ENCODE data around the gene C12orf42. TPM values are rescaled to one million over a fixed set of nuclear protein-coding genes. Genes with fewer than 3 reads are reported as not detected.

C12orf42 gene
- not detected for total RNA-seq
- long read RNA-seq, result 0 reads

DNA sequence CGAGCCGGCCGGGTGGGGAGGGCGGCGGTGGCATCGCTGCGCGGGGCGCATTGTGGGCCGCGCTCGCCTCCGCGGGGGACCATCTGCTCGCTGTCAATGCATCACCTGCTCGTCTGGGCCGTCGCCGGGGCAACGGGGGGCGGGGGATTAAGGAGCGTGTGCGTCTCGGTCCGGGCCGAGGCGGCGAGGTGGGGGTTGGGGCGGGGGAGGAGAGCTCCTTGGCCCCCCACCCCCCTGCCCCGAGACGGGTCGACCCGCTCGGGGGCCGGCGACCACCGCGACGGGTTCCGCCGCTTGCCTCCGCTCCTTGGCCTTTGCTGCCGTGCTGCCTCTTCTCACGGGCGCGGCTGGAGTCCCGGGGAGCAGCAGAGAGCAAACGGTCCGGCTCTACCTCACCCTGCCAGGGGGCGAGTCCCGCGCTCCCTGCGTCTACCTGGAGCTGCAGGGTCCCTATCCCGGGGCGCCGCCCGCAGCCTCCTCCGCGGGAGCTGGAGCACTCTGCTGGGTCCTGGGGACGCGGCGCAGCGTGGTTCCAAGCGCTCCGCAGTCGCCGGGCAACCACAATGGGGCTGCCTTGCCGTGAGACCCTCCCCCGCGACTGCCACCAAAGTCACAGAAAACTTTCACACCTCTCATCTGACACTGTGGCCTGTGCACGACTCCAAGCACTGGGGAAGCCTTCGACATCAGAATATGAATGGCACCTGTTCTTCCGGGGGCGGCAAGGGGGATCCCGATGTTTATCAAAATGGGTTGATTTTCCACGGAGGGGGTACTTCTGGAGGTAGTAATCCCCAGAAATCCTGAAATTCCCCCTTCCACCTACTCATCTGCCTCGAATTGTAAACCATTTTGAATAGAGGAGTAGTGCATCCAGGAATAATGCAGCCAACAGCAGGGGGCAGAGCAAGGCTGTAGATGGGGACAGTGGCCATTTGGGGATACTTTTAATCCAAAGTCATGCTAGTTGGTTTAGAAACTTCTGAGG lies at the start of gene C12orf42:
C12orf42 (minus strand) TSS at position 500 of the 988 bp plus-strand sequence. CDS start 17,542 bp downstream, outside the sequence.
- no peak within 1 kb of the TSS for H3K27ac ChIP-seq (replicated peaks)
- H3K36me3 ChIP-seq, result no peaks in the 10 kb centered on the region
- peaks cover 12% of the 10 kb centered on the region for H3K4me1 ChIP-seq
- peak within 1 kb of the TSS; percentile 63 for H3K4me3 ChIP-seq
- TF ChIP-seq, protein P1, sequence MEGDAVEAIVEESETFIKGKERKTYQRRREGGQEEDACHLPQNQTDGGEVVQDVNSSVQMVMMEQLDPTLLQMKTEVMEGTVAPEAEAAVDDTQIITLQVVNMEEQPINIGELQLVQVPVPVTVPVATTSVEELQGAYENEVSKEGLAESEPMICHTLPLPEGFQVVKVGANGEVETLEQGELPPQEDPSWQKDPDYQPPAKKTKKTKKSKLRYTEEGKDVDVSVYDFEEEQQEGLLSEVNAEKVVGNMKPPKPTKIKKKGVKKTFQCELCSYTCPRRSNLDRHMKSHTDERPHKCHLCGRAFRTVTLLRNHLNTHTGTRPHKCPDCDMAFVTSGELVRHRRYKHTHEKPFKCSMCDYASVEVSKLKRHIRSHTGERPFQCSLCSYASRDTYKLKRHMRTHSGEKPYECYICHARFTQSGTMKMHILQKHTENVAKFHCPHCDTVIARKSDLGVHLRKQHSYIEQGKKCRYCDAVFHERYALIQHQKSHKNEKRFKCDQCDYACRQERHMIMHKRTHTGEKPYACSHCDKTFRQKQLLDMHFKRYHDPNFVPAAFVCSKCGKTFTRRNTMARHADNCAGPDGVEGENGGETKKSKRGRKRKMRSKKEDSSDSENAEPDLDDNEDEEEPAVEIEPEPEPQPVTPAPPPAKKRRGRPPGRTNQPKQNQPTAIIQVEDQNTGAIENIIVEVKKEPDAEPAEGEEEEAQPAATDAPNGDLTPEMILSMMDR (IDR thresholded peaks at IDR 0.05; ENCODE audit: borderline replicate concordance), result peak; percentile 50
- no peak for DNase-seq
- H3K9me3 ChIP-seq (replicated peaks), result peaks cover 4% of the 10 kb centered on the region
- peaks cover 73% of the 10 kb centered on the region for H3K27me3 ChIP-seq (ENCODE audit: low read depth)
- intact Hi-C loops (cut with micrococcal nuclease), result no loop called here

DNA sequence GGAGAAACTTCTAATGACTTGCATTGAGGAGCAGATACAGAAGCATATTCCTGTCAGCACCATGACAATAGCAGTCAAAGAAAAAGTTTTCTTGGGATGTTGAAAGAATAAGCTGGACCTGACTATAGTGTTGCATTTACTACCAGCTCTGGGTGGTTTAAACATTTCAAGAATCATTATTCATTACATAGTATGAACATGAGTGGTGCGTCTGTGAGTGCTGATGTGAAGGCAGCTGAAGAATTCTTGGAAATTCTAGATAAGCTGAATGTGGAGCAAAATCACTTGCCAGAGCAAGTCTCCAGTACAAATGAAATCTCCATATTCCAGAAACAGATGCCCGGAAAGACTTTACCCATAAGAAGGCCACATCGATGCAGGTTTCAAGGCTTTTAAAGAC lies 46.3 kb upstream of the C12orf42 start:
- Histone ChIP-seq H3K27ac (replicated peaks) (no peak overlapping the region), H3K4me1 (no peaks in the 10 kb centered on the region), H3K27me3 (ENCODE audit: low read depth) (peaks cover 16% of the 10 kb centered on the region), H3K36me3 (no peaks in the 10 kb centered on the region), H3K9me3 (replicated peaks) (no peaks in the 10 kb centered on the region), H3K4me3 (no peak overlapping the region)
- TF ChIP-seq, protein P1 (IDR thresholded peaks at IDR 0.05; ENCODE audit: borderline replicate concordance), result no peak
- intact Hi-C loops (cut with micrococcal nuclease), result no loop called here
- no peak for DNase-seq

DNA sequence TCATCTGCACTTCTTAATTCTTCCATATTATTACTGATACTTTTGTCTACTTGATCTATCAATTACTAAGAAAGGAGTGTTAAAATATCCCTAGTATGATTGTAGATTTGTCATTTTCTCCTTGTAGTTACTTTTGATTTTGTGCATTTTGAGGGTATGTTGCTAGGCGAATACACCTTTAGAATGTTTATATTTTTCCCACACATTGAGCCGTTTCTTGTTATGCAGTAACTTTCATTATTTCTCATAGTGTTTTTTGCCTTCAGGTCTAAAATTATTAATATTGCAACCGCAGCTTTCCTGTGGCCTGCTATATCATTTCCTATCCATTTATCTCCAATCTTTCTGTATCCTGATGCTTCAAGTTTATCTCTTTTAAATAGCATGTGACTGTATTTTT lies 44.6 kb upstream of the C12orf42 start:
- TF ChIP-seq, protein P1 (IDR thresholded peaks at IDR 0.05; ENCODE audit: borderline replicate concordance), result no peak

DNA sequence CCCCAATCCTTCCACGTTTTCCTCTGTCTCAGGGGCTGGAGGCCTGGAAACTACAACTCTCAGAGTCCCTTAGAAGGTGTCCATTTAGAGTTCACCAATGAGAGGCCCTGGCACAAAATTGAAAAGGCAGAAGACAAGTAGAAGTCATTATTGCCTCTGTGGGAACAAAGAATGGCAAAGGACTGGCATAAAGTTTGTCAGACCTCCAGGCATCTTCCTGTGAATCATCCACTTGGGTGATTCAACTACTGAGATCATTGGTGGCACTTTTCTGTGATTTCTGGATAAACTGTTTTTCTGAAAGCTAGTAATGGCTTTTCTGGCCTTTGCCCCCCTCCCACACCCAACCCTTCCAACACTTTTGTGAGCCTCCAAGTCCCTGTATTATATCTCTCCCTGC lies 42.6 kb upstream of the C12orf42 start:
- Histone ChIP-seq H3K27me3 (ENCODE audit: low read depth) (peaks cover 5% of the 10 kb centered on the region), H3K27ac (replicated peaks) (no peak overlapping the region), H3K4me1 (no peaks in the 10 kb centered on the region), H3K9me3 (replicated peaks) (no peaks in the 10 kb centered on the region), H3K4me3 (no peak overlapping the region), H3K36me3 (no peaks in the 10 kb centered on the region)
- intact Hi-C loops (cut with micrococcal nuclease), result no loop called here
- TF ChIP-seq, protein P1 (IDR thresholded peaks at IDR 0.05; ENCODE audit: borderline replicate concordance), result no peak
- no peak for DNase-seq

More for the DNA sequence above, 44.6 kb upstream of the C12orf42 start:
- DNase-seq, result no peak
- H3K27ac ChIP-seq (replicated peaks), result no peak overlapping the region
- no peaks in the 10 kb centered on the region for H3K27me3 ChIP-seq (ENCODE audit: low read depth)
- H3K9me3 ChIP-seq (replicated peaks), result no peaks in the 10 kb centered on the region
- no peaks in the 10 kb centered on the region for H3K36me3 ChIP-seq
- no peaks in the 10 kb centered on the region for H3K4me1 ChIP-seq
- intact Hi-C loops (cut with micrococcal nuclease), result no loop called here
- no peak overlapping the region for H3K4me3 ChIP-seq

DNA sequence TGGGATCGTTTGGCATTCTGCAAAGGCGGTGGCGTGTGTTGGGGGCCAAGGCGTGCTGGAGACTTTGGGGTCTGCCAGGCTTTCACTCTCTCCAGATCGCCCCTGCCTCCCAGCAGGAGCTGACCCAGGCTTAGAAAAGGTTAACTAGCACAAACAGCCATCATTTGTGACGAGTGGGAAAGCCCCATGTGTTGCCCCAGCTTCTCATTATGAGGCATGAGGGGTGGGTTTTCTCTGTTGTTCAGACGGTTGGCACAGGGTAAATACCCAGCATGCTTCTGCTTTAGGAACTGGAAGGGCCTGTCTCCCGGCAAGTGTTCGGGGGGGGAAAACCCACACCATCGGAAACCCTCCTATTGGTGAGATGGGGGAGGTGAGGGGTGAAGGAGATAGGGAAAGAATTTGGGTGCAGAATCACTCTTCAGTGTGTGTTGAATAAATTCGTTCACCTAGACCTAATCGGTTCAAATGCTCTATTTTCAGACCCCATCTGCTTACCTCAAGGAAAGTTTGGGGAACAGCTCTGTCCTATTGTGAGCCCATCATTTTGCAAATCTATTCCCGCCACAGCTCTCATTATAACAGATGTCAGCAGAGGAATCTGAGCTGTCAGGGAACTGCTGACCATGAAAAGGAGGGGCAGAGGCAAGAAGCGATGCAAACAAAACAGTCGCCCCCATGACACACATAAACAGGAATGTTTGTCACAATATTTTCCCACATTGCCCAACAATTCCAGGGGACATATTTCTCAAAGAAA lies 34.7 kb upstream of the C12orf42 start:
- H3K27ac ChIP-seq (replicated peaks), result no peak overlapping the region
- H3K27me3 ChIP-seq (ENCODE audit: low read depth), result peaks cover 41% of the 10 kb centered on the region
- no peaks in the 10 kb centered on the region for H3K36me3 ChIP-seq
- no peaks in the 10 kb centered on the region for H3K4me1 ChIP-seq
- no peaks in the 10 kb centered on the region for H3K9me3 ChIP-seq (replicated peaks)
- TF ChIP-seq, protein P1 (IDR thresholded peaks at IDR 0.05; ENCODE audit: borderline replicate concordance), result no peak
- intact Hi-C loops (cut with micrococcal nuclease), result no loop called here
- no peak overlapping the region for H3K4me3 ChIP-seq
- DNase-seq, result no peak
